ENCODE data around the gene RIMS4.

The RIMS4 gene

GRCh38 chr20:44809380-44810060, 826 bp downstream of the RIMS4 start:
- TF ChIP-seq, protein P1, sequence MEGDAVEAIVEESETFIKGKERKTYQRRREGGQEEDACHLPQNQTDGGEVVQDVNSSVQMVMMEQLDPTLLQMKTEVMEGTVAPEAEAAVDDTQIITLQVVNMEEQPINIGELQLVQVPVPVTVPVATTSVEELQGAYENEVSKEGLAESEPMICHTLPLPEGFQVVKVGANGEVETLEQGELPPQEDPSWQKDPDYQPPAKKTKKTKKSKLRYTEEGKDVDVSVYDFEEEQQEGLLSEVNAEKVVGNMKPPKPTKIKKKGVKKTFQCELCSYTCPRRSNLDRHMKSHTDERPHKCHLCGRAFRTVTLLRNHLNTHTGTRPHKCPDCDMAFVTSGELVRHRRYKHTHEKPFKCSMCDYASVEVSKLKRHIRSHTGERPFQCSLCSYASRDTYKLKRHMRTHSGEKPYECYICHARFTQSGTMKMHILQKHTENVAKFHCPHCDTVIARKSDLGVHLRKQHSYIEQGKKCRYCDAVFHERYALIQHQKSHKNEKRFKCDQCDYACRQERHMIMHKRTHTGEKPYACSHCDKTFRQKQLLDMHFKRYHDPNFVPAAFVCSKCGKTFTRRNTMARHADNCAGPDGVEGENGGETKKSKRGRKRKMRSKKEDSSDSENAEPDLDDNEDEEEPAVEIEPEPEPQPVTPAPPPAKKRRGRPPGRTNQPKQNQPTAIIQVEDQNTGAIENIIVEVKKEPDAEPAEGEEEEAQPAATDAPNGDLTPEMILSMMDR (conservative IDR thresholded peaks at IDR 0.05; ENCODE audit: low read depth): no peak
- ChIA-PET POLR2A (ENCODE audit: low non-redundant PET) (no interaction called here), CTCF (interaction anchor here (1.0 kb wide), 1 partner anchor 63 kb away, joined by 4 read pairs; no protein-coding TSS in a partner anchor)
- DNase-seq (ENCODE audit: low spot score): no peak
- H3K27ac ChIP-seq: no peak overlapping the region

- ChIA-PET POLR2A (ENCODE audit: low non-redundant PET) (no interaction called here), CTCF (no interaction called here)
- TF ChIP-seq, protein P1 (conservative IDR thresholded peaks at IDR 0.05; ENCODE audit: low read depth): no peak
- H3K27ac ChIP-seq: no peak overlapping the region
- DNase-seq (ENCODE audit: low spot score): no peak
Measured at GRCh38 chr20:44807684-44808056, 2.7 kb downstream of the RIMS4 start.

- POLR2A ChIA-PET (ENCODE audit: low non-redundant PET): no interaction called here
- CTCF ChIA-PET: no interaction called here
- H3K27ac ChIP-seq: no peak overlapping the region
- no peak for DNase-seq (ENCODE audit: low spot score)
- TF ChIP-seq, protein P1 (conservative IDR thresholded peaks at IDR 0.05; ENCODE audit: low read depth): no peak
Measured at GRCh38 chr20:44807051-44807683, 3.2 kb downstream of the RIMS4 start.

DNA sequence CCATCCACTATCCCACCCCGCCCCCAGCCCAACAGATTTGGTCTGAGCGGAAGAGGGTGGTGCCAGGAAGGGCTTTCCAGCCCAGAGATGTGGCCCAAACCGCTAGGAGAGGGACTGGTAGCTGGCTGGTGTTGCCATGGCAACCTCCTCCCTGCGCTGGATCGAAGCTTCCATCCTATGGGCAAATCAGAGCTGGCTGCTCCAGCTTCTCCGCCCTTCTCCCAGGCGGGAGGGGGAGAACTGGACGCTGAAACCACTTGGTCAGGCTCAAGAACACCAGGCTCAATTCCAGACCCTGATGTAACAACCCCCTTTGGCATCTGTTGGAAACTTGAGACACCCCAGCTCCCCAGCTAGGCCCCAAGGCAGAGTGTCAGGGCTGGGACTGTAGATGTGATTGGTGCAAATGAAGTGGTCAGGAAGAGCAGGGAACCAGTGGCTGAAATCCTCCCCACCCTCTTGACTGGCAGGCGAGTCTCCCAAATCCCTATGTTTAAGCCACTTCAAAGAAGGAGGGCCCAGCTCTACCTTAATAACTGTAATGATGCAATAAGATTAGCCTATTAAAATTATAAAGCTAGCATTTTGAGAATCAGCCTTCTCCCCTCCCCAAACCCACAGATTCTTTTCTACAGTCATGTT, 4.2 kb downstream of the RIMS4 start:
- TF ChIP-seq, protein P1 (conservative IDR thresholded peaks at IDR 0.05; ENCODE audit: low read depth): no peak
- POLR2A ChIA-PET (ENCODE audit: low non-redundant PET): no interaction called here
- no peak overlapping the region for H3K27ac ChIP-seq
- CTCF ChIA-PET: interaction anchor here (0.9 kb wide), 1 partner anchor 353 kb away, joined by 3 read pairs; no protein-coding TSS in a partner anchor
- peak; percentile 26 for DNase-seq (ENCODE audit: low spot score)

DNA sequence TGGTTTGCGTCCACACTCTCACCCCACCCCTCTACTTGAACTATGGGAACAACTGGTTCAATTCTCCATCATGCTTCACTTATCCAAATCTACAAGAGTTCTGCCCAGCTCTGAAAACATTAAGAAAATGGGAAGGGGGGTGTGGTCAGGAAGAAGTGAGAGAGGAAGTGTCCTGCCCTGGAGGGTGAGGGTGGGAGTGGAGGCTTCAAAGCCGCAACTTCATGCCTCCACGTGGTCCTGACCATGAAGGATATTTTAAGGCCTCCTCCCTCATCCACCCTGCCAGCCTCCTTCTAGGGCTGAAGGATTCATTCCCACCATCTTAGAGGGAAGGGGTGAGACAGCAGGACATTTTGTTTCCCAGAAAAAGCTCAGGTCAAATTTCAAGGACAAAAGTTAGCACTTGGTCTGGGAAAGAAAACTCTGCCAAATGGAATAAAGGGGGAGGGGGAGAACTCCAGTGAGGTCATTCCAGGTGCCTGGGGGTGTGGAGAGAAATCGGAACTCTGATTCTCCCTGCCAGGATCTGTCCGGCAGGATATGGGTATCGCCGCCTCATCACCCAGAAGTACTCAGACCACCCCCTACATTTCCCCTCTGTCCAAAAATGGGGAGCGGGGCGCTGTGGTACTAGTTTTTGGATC, 4.9 kb downstream of the RIMS4 start:
- TF ChIP-seq, protein P1 (conservative IDR thresholded peaks at IDR 0.05; ENCODE audit: low read depth): no peak
- CTCF ChIA-PET: interaction anchor here (0.9 kb wide), 1 partner anchor 352 kb away, joined by 3 read pairs; no protein-coding TSS in a partner anchor
- POLR2A ChIA-PET (ENCODE audit: low non-redundant PET): no interaction called here
- no peak for DNase-seq (ENCODE audit: low spot score)
- H3K27ac ChIP-seq: no peak overlapping the region

- ChIA-PET POLR2A (ENCODE audit: low non-redundant PET) (no interaction called here), CTCF (no interaction called here)
- TF ChIP-seq, protein P1 (conservative IDR thresholded peaks at IDR 0.05; ENCODE audit: low read depth): no peak
- no peak for DNase-seq (ENCODE audit: low spot score)
- no peak overlapping the region for H3K27ac ChIP-seq
Measured at GRCh38 chr20:44803383-44803941, 6.9 kb downstream of the RIMS4 start.

Data from RWPE1 (cell line).